ENCODE results near the gene TRIO.

TRIO gene

DNA sequence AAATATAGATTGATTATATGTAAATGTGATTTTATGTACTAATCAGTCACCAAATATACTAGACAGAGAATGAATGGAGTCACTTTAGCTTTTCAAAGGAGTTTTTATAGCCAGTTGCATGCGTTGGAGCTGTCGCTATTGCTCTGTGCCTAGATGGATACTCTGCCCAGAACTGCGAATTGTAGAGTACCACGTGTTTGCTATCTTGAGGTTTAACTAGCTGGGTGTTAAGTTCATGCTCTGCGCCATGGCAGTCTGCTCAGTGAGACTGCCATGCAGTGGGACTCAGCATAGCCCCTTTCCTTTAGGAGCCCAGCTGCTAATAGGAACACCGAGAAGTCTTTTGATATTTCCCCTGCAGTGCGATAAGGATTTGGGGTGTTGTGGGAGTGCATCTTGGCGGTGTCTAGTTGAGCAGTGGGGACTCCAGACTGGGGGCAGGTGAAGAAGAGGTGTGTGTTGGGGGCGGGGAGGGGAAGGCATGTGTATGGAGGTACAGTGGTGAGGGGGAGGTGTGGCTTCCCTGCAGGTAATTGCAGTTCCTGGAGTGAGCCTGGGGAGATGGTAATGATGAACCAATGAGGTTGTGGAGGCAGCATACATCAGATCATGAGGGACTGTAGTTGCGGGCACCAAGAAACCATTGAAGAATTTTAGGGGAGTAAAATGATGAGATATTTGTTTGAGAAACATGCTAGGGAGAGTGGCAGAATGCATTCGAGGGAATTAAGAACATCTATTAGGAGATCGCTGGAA lies 118.9 kb downstream of the TRIO start:
- DNase-seq (ENCODE audit: low read depth in 1 of 2, low spot score in 1 of 2) = no peak

GRCh38 chr5:14263113-14263512 lies 120.0 kb downstream of the TRIO start:
- DNase-seq (ENCODE audit: low read depth in 1 of 2, low spot score in 1 of 2) = no peak

DNA sequence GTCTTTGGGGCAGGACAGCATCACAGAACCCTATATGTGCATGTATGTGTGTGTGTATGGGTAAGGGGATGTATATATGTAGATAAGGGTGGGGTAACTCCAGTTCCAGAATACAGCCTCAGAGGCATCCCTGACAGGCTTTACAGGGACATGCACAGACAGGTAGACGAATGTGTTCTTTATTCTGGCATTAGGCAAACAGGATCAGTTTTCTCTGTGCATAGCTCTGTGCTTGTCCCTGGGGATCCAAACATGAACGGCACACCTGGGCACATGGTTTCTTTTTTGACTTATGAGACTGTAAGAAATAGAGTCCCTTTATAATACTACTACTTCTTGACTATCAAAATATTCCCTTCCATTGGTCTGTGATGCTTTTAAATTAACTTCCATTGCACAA lies 120.6 kb downstream of the TRIO start:
- DNase-seq (ENCODE audit: low read depth in 1 of 2, low spot score in 1 of 2) = no peak

GRCh38 chr5:14264605-14265316 lies 121.6 kb downstream of the TRIO start:
- peak in 1 of 2 donors; percentile 59 for DNase-seq (ENCODE audit: low read depth in 1 of 2, low spot score in 1 of 2)

DNA sequence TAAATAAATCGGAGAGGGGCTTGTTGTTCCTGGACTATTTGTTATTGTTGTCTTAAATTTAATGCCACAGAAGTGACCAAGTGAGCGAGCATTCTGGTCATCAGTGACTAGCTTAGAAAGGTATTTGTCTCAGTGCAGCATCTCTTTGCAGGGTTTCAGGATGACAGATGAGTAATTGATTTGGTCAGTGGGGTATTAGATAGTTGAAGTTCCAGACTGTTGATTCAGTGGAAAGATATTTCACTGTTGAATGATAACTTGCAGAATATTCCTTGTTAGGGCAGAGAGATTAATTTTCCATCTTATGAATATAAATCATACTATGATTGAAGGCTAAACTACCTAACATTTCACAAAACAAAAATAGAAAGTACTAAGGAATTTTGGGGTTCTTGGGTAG lies 122.4 kb downstream of the TRIO start:
- no peak for DNase-seq (ENCODE audit: low read depth in 1 of 2, low spot score in 1 of 2)

GRCh38 chr5:14266171-14266570 lies 123.0 kb downstream of the TRIO start:
- no peak for DNase-seq (ENCODE audit: low read depth in 1 of 2, low spot score in 1 of 2)

DNA sequence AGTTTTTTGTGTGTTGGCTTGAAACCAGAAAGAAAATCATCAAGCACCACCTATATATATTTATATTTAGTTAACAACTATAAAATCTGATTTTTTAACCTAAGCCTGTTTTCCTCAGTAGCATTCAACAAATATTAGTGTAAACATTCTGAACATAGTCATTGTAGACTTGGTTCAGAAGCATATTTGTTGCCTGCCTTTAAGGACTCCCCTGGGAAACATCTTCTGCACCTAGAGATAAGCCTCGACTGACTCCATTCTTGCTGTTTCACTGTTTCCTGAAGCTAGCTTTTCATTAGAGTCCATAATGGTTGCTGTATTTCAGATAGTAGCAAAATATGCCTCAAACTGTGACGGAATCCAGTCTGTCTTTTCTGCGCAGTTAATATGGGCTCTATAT lies 123.5 kb downstream of the TRIO start:
- no peak for DNase-seq (ENCODE audit: low read depth in 1 of 2, low spot score in 1 of 2)

DNA sequence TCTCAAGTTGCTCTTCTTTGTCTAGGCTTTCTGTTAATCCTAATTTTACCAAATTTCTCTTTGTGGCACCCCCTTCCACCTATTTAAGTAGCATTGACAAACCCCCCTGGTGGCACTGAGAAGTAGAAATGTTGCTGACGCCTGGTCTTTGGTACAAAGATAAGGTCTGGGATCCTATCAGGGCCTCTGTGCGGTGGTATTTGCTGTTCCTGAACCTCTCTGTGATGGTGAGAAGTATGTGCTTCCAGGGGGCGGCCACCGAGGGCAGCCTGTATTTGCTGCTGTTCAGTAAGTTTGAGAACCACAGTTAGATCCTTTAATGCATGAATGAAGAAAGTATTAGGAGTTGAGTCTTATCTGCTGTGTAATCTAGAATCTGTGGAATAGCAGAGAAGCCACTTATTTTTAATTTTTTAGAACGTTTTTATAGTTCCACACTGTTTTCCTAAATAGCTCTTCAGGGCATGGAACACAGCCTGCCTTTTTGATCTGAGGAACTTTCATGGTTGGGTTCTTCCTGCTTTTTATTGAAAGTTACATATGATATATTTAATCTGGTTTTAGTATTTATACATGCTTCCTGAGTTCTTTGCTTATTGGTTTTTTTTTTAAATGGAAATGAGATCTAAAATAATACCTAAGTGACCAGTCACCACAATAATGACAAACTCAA lies 124.2 kb downstream of the TRIO start:
- DNase-seq (ENCODE audit: low read depth in 1 of 2, low spot score in 1 of 2) = no peak

DNA sequence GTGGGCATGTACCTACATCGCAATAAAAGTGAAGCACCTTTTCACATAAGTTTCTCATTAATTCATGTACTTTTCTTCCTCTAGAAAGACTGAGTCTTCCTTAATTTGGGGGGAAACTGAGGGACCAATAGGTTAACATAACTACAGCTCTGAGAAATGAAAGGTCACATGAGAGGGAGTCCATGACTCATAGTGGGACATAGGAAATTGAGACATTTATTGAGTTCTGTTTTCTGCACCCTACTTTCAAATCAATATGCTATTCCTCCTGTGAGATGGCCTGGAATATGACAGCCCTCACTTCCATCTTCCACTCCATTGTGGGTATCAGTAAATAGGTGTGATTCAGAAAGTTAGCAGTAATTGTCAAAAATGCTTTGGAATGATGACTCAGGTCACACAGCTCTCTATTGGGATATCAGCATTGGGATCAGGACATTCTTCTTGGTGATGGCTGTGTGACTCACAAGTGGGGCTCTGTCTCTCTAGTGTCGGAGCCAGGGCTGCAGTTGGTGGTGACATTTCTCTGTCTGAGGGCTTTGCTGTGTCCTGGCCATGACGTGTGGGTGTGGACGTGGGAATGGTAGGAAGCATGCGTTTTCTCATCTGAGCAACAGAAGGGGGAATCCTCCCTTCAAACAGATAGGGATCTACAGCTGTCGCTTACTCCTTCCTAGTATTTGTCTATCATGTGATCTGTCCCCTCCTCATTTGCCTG lies 125.0 kb downstream of the TRIO start:
- no peak for DNase-seq (ENCODE audit: low read depth in 1 of 2, low spot score in 1 of 2)

DNA sequence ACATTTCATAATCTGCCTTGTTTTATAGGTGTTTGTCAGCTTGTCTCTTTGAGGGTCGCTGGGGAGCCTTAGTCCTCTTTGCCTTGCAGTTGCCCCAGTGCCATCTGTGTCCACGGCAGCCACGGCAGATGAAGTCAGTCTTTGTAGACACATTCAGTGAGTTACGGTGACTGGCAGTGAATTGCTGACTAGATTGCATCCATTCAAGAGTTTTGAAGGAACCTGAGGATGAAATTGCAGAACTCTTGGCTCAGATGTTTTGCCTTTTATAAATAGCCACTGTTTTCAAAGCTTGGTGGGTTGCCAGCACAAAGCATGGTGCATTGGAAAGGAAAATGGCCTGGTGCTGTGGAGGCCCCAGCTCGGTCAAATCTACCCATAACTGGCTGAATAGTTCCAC lies 125.6 kb downstream of the TRIO start:
- DNase-seq (ENCODE audit: low read depth in 1 of 2, low spot score in 1 of 2) = no peak

DNA sequence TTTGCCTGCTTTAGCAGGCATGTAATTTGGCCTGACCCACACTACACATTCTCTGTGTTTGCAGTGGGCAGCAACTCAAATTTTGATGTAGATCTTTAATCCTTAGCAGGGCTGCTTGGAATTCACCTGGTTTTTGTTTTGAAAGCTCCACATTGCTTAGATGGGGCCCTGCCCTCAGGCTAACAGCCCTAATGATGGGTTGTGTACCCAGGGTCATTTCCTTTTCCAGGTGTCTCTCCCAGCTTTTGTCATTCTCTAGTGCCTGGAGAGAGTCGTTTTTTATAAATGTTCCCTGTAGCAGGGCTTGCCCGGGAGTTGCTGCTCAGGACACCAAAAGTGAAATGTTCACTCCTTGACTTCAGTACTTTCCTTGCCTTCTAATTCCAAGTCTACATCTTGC lies 126.3 kb downstream of the TRIO start:
- DNase-seq (ENCODE audit: low read depth in 1 of 2, low spot score in 1 of 2) = no peak

- no peak for DNase-seq (ENCODE audit: low read depth in 1 of 2, low spot score in 1 of 2)
These were observed 127.1 kb downstream of the TRIO start for GRCh38 chr5:14270209-14270702.

- DNase-seq (ENCODE audit: low read depth in 1 of 2, low spot score in 1 of 2) = no peak
These were observed 129.5 kb downstream of the TRIO start for GRCh38 chr5:14272548-14273205.

DNA sequence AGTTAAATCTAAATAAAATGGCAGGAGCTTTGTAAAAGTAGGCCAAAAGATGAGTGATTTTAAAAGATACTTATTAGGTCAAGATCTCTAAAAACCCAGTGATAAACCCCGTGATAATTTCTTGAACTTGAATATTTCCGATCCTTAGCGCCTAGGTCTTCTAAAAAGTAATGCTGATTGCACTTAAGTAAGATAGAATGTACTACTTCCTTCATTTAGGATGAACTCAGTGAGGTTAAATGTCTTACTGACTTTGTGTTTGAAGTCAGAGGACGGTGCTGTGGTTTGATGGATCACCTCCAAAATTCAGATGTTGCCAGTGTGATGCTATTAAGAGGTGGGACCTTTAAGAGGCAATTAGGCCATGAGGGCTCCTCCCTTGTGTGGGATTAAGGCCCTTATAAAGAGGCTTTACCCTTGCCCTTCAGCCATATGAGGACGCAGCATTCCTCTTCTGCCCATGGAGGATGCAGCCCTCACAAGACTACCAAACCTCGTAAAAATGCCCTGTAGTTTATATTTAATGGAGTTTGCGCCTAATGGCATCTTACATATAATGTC lies 130.1 kb downstream of the TRIO start:
- no peak for DNase-seq (ENCODE audit: low read depth in 1 of 2, low spot score in 1 of 2)

GRCh38 chr5:14276380-14276779 lies 133.2 kb downstream of the TRIO start:
- DNase-seq (ENCODE audit: low read depth in 1 of 2, low spot score in 1 of 2) = no peak

- no peak for DNase-seq (ENCODE audit: low read depth in 1 of 2, low spot score in 1 of 2)
These were observed 134.5 kb downstream of the TRIO start for GRCh38 chr5:14277385-14278320.

- DNase-seq (ENCODE audit: low read depth in 1 of 2, low spot score in 1 of 2) = no peak
These were observed 137.2 kb downstream of the TRIO start for GRCh38 chr5:14280294-14280854.

GRCh38 chr5:14281746-14282181 lies 138.6 kb downstream of the TRIO start:
- no peak for DNase-seq (ENCODE audit: low read depth in 1 of 2, low spot score in 1 of 2)

DNA sequence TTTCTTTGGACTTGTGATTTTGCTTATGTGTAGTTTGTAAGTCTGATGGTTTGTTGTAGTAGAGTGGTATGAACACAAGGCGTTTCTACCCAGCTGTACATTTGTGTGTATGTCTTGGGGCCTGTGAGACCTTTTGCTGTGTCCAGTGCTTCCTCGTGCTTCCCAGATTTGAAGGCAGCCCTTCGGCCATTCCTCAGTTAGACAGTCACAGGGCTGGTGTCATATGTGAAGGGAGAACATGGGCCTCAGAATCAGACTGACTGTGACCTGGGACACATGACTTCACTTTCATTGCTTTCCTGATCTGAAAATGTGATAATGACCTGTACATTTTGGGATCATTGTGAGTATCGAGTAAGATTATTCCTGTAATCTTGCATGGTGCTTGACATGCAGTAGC lies 140.0 kb downstream of the TRIO start:
- DNase-seq (ENCODE audit: low read depth in 1 of 2, low spot score in 1 of 2) = no peak
